HEK293 (cell line): Measurements from ENCODE around the gene EVI2B.

Source experiments
- CTCF ChIA-PET: fragments of 350-600 bp; formaldehyde crosslinking; extraction: SDS; loops from one replicate; lab custom pipeline; 2021; ENCODE audit warnings: antibody characterized with exemption; lab: Yijun Ruan, JAX
- POLR2A ChIA-PET: fragments of 300-600 bp; formaldehyde crosslinking; extraction: SDS; loops from one replicate; lab custom pipeline; 2020; ENCODE audit warnings: antibody characterized with exemption, inconsistent platforms; lab: Yijun Ruan, JAX
- H3K27ac ChIP-seq: fragments of 200-500 bp; sonication (Bioruptor generic); 2 replicates; pipeline ENCODE4 v1.5.1; 2014; ENCODE audit warnings: low read depth, low read length, control low read depth, inconsistent platforms; ENCODE audit errors: extremely low read depth
- H3K36me3 ChIP-seq, 2 experiments: fragments of 200-500 bp in 1 of 2; sonication (Bioruptor generic) in 1 of 2; 1 replicate in 1 of 2; 2 replicates in 1 of 2; pipeline ENCODE4 v1.5.1; 2014 to 2017; ENCODE audit warnings: inconsistent platforms in 2 of 2, low read length in 2 of 2; ENCODE audit not compliant: control insufficient read depth in 2 of 2, insufficient read depth in 1 of 2
- H3K4me1 ChIP-seq: fragments of 200-500 bp; sonication (Bioruptor generic); 2 replicates; pipeline ENCODE4 v1.5.1; 2014; ENCODE audit warnings: mild to moderate bottlenecking, low read length, inconsistent platforms; ENCODE audit not compliant: control insufficient read depth, insufficient read depth
- H3K4me3 ChIP-seq: 2 replicates; pipeline ENCODE4 v1.5.1; 2011; ENCODE audit warnings: low read depth, mild to moderate bottlenecking, control low read depth, low read length, moderate library complexity
- H3K9me3 ChIP-seq: fragments of 200-500 bp; sonication (Bioruptor generic); 2 replicates; pipeline ENCODE4 v1.5.1; 2014; ENCODE audit warnings: low read depth, low read length, inconsistent platforms; ENCODE audit not compliant: control insufficient read depth, insufficient read depth
- EGR2 ChIP-seq: fragments of 450-650 bp; formaldehyde crosslinking; IDR thresholded peaks from 2 replicates; pipeline ENCODE4 v1.5.1; 2016; ENCODE audit warnings: low read depth, missing biosample characterization, missing genetic modification characterization
- GLI2 ChIP-seq: fragments of 450-650 bp; formaldehyde crosslinking; IDR thresholded peaks from 2 replicates; pipeline ENCODE4; 2017; ENCODE audit warnings: missing biosample characterization, missing genetic modification characterization, low read depth, borderline replicate concordance
- OSR2 ChIP-seq: fragments of 450-650 bp; formaldehyde crosslinking; IDR thresholded peaks from 2 replicates; pipeline ENCODE4 v1.5.1; 2016; ENCODE audit warnings: missing biosample characterization, missing genetic modification characterization
- PRDM1 ChIP-seq: fragments of 450-650 bp; formaldehyde crosslinking; IDR thresholded peaks from 2 replicates; pipeline ENCODE4; 2016; ENCODE audit warnings: missing biosample characterization, missing genetic modification characterization
- ZFP3 ChIP-seq: fragments of 450-650 bp; formaldehyde crosslinking; IDR thresholded peaks from 2 replicates; pipeline ENCODE4 v1.5.1; 2016; ENCODE audit warnings: low read depth, missing biosample characterization, missing genetic modification characterization
- ZNF114 ChIP-seq: fragments of 450-650 bp; formaldehyde crosslinking; IDR thresholded peaks from 2 replicates; pipeline ENCODE4 v1.5.0; 2017; ENCODE audit warnings: missing biosample characterization, missing genetic modification characterization
- ZNF19 ChIP-seq: fragments of 450-650 bp; formaldehyde crosslinking; IDR thresholded peaks from 2 replicates; pipeline ENCODE4; 2016; ENCODE audit warnings: missing biosample characterization, missing genetic modification characterization, low read depth
- ZNF37A ChIP-seq: fragments of 450-650 bp; IDR thresholded peaks from 2 replicates; pipeline ENCODE4 v1.5.1; 2018; ENCODE audit warnings: missing biosample characterization, missing genetic modification characterization
- ZNF394 ChIP-seq: fragments of 450-650 bp; formaldehyde crosslinking; IDR thresholded peaks from 2 replicates; pipeline ENCODE4 v1.5.1; 2016; ENCODE audit warnings: missing biosample characterization, missing genetic modification characterization, mild to moderate bottlenecking, moderate library complexity, borderline replicate concordance
- ZNF549 ChIP-seq: fragments of 450-650 bp; IDR thresholded peaks from 2 replicates; pipeline ENCODE4 v1.5.1; 2018; ENCODE audit warnings: missing biosample characterization, missing genetic modification characterization, mild to moderate bottlenecking, inconsistent platforms, moderate library complexity
- ZNF560 ChIP-seq: fragments of 450-650 bp; formaldehyde crosslinking; IDR thresholded peaks from 2 replicates; pipeline ENCODE4 v1.5.1; 2017; ENCODE audit warnings: missing biosample characterization, missing genetic modification characterization, borderline replicate concordance
- ZNF600 ChIP-seq: fragments of 450-650 bp; formaldehyde crosslinking; IDR thresholded peaks from 2 replicates; pipeline ENCODE4 v1.5.1; 2016; ENCODE audit warnings: missing biosample characterization, missing genetic modification characterization
- ZNF623 ChIP-seq: fragments of 450-650 bp; formaldehyde crosslinking; IDR thresholded peaks from 2 replicates; pipeline ENCODE4 v1.5.1; 2016; ENCODE audit warnings: missing biosample characterization, missing genetic modification characterization
- ZNF626 ChIP-seq: fragments of 450-650 bp; sonication (Bioruptor Pico); formaldehyde crosslinking; IDR thresholded peaks from 2 replicates; pipeline ENCODE4 v1.5.1; 2018; ENCODE audit warnings: missing biosample characterization, missing genetic modification characterization, inconsistent platforms
- ZNF660 ChIP-seq: fragments of 450-650 bp; IDR thresholded peaks from 2 replicates; pipeline ENCODE4 v1.5.1; 2018; ENCODE audit warnings: missing biosample characterization, mild to moderate bottlenecking, missing genetic modification characterization
- ZNF777 ChIP-seq: fragments of 450-650 bp; formaldehyde crosslinking; IDR thresholded peaks from 2 replicates; pipeline ENCODE4 v1.5.1; 2017; ENCODE audit warnings: missing biosample characterization, missing genetic modification characterization, borderline replicate concordance
- ZNF830 ChIP-seq: fragments of 450-650 bp; IDR thresholded peaks from 2 replicates; pipeline ENCODE4 v1.5.0; 2018; ENCODE audit warnings: missing biosample characterization, missing genetic modification characterization, low read depth, mild to moderate bottlenecking, moderate library complexity
- TF ChIP-seq, protein P1 (sequence below): fragments of 450-650 bp; formaldehyde crosslinking; IDR thresholded peaks from 2 replicates; pipeline ENCODE4 v1.5.1; 2016; ENCODE audit warnings: missing biosample characterization, missing genetic modification characterization
- TF ChIP-seq, protein P2 (sequence below): fragments of 450-650 bp; IDR thresholded peaks from 2 replicates; pipeline ENCODE4 v1.5.1; 2018; ENCODE audit warnings: missing biosample characterization, missing genetic modification characterization
- TF ChIP-seq, protein P3 (sequence below): fragments of 450-650 bp; formaldehyde crosslinking; IDR thresholded peaks from 2 replicates; pipeline ENCODE4 v1.5.1; 2017; ENCODE audit warnings: missing biosample characterization, mild to moderate bottlenecking, missing genetic modification characterization, moderate library complexity
- TF ChIP-seq, protein P4 (sequence below): fragments of 450-650 bp; formaldehyde crosslinking; IDR thresholded peaks from 2 replicates; pipeline ENCODE4 v1.5.1; 2016; ENCODE audit warnings: missing biosample characterization, missing genetic modification characterization
- TF ChIP-seq, protein P5 (sequence below): fragments of 450-650 bp; formaldehyde crosslinking; IDR thresholded peaks from 2 replicates; pipeline ENCODE4 v1.5.1; 2017; ENCODE audit warnings: missing biosample characterization, missing genetic modification characterization
- TF ChIP-seq, protein P6 (sequence below): fragments of 450-650 bp; formaldehyde crosslinking; IDR thresholded peaks from 2 replicates; pipeline ENCODE4 v1.5.1; 2016; ENCODE audit warnings: missing biosample characterization, missing genetic modification characterization

EVI2B gene

DNA sequence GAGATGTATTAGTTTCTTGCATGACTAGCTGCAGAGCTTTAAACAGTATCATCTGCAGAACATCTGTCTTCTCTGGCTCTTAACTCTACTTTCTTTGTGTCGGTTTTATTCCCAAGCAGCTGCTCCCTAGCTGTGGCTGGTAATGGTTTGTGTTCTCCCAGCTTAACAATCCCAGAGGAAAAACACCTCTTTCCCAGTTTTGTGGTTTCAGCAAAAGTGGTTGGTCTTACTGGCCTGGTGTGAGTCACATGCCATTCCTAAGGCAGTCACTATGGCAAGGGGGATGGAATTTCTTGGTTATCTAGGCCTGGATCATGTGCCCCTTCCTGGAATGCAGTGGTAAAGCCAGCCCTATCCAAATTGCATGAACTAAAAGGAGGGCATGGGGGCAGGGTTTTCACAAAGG lies 44.3 kb downstream of the EVI2B start:
- H3K4me3 ChIP-seq = no peak overlapping the region
- peaks cover 7% of the 10 kb centered on the region for H3K4me1 ChIP-seq
- no peaks in the 10 kb centered on the region for H3K9me3 ChIP-seq
- H3K36me3 ChIP-seq = peaks cover 43 to 57% of the 10 kb centered on the region in 2 experiments
- ChIA-PET CTCF (interaction anchor here (0.6 kb wide), 1 partner anchor 262 kb away, joined by 3 read pairs; no protein-coding TSS in a partner anchor), POLR2A (interaction anchor here (0.6 to 0.9 kb wide), 3 partner anchors 18 to 261 kb away, joined by 3 to 4 read pairs (median 4); no protein-coding TSS in a partner anchor)
- no peak overlapping the region for H3K27ac ChIP-seq
- TF ChIP-seq EGR2 (tag by site-specific recombination) = no peak
- TF ChIP-seq ZNF623 (tag by site-specific recombination) = no peak
- TF ChIP-seq, protein P1, sequence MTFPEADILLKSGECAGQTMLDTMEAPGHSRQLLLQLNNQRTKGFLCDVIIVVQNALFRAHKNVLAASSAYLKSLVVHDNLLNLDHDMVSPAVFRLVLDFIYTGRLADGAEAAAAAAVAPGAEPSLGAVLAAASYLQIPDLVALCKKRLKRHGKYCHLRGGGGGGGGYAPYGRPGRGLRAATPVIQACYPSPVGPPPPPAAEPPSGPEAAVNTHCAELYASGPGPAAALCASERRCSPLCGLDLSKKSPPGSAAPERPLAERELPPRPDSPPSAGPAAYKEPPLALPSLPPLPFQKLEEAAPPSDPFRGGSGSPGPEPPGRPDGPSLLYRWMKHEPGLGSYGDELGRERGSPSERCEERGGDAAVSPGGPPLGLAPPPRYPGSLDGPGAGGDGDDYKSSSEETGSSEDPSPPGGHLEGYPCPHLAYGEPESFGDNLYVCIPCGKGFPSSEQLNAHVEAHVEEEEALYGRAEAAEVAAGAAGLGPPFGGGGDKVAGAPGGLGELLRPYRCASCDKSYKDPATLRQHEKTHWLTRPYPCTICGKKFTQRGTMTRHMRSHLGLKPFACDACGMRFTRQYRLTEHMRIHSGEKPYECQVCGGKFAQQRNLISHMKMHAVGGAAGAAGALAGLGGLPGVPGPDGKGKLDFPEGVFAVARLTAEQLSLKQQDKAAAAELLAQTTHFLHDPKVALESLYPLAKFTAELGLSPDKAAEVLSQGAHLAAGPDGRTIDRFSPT = no peak
- TF ChIP-seq, protein P2, sequence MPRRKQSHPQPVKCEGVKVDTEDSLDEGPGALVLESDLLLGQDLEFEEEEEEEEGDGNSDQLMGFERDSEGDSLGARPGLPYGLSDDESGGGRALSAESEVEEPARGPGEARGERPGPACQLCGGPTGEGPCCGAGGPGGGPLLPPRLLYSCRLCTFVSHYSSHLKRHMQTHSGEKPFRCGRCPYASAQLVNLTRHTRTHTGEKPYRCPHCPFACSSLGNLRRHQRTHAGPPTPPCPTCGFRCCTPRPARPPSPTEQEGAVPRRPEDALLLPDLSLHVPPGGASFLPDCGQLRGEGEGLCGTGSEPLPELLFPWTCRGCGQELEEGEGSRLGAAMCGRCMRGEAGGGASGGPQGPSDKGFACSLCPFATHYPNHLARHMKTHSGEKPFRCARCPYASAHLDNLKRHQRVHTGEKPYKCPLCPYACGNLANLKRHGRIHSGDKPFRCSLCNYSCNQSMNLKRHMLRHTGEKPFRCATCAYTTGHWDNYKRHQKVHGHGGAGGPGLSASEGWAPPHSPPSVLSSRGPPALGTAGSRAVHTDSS (tag by site-specific recombination) = no peak
- TF ChIP-seq ZNF37A (tag by site-specific recombination) = no peak
- TF ChIP-seq, protein P3, sequence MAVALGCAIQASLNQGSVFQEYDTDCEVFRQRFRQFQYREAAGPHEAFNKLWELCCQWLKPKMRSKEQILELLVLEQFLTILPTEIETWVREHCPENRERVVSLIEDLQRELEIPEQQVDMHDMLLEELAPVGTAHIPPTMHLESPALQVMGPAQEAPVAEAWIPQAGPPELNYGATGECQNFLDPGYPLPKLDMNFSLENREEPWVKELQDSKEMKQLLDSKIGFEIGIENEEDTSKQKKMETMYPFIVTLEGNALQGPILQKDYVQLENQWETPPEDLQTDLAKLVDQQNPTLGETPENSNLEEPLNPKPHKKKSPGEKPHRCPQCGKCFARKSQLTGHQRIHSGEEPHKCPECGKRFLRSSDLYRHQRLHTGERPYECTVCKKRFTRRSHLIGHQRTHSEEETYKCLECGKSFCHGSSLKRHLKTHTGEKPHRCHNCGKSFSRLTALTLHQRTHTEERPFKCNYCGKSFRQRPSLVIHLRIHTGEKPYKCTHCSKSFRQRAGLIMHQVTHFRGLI (tag by site-specific recombination) = peak; percentile 24; the same call in 1 of the 2 replicates
- TF ChIP-seq ZNF114 (tag by site-specific recombination) = no peak
- no peak for TF ChIP-seq ZNF549 (tag by site-specific recombination)
- TF ChIP-seq ZNF560 = no peak
- TF ChIP-seq, protein P4, sequence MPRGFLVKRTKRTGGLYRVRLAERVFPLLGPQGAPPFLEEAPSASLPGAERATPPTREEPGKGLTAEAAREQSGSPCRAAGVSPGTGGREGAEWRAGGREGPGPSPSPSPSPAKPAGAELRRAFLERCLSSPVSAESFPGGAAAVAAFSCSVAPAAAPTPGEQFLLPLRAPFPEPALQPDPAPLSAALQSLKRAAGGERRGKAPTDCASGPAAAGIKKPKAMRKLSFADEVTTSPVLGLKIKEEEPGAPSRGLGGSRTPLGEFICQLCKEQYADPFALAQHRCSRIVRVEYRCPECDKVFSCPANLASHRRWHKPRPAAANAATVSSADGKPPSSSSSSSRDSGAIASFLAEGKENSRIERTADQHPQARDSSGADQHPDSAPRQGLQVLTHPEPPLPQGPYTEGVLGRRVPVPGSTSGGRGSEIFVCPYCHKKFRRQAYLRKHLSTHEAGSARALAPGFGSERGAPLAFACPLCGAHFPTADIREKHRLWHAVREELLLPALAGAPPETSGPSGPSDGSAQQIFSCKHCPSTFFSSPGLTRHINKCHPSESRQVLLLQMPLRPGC (tag by site-specific recombination) = no peak
- TF ChIP-seq, protein P5, sequence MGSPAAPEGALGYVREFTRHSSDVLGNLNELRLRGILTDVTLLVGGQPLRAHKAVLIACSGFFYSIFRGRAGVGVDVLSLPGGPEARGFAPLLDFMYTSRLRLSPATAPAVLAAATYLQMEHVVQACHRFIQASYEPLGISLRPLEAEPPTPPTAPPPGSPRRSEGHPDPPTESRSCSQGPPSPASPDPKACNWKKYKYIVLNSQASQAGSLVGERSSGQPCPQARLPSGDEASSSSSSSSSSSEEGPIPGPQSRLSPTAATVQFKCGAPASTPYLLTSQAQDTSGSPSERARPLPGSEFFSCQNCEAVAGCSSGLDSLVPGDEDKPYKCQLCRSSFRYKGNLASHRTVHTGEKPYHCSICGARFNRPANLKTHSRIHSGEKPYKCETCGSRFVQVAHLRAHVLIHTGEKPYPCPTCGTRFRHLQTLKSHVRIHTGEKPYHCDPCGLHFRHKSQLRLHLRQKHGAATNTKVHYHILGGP (tag by site-specific recombination) = peak; percentile 98
- TF ChIP-seq ZNF626 (tag by site-specific recombination) = no peak
- peak; percentile 34; the same call in 1 of the 2 replicates for TF ChIP-seq ZNF600 (tag by site-specific recombination)
- TF ChIP-seq OSR2 (tag by site-specific recombination) = no peak
- TF ChIP-seq ZNF394 (tag by site-specific recombination) = no peak
- TF ChIP-seq GLI2 (tag by site-specific recombination) = no peak
- no peak for TF ChIP-seq ZNF830 (tag by site-specific recombination)
- no peak for TF ChIP-seq ZNF19 (tag by site-specific recombination)
- TF ChIP-seq, protein P6, sequence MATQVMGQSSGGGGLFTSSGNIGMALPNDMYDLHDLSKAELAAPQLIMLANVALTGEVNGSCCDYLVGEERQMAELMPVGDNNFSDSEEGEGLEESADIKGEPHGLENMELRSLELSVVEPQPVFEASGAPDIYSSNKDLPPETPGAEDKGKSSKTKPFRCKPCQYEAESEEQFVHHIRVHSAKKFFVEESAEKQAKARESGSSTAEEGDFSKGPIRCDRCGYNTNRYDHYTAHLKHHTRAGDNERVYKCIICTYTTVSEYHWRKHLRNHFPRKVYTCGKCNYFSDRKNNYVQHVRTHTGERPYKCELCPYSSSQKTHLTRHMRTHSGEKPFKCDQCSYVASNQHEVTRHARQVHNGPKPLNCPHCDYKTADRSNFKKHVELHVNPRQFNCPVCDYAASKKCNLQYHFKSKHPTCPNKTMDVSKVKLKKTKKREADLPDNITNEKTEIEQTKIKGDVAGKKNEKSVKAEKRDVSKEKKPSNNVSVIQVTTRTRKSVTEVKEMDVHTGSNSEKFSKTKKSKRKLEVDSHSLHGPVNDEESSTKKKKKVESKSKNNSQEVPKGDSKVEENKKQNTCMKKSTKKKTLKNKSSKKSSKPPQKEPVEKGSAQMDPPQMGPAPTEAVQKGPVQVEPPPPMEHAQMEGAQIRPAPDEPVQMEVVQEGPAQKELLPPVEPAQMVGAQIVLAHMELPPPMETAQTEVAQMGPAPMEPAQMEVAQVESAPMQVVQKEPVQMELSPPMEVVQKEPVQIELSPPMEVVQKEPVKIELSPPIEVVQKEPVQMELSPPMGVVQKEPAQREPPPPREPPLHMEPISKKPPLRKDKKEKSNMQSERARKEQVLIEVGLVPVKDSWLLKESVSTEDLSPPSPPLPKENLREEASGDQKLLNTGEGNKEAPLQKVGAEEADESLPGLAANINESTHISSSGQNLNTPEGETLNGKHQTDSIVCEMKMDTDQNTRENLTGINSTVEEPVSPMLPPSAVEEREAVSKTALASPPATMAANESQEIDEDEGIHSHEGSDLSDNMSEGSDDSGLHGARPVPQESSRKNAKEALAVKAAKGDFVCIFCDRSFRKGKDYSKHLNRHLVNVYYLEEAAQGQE (tag by site-specific recombination) = no peak
- no peak for TF ChIP-seq ZNF660 (tag by site-specific recombination)
- peak; percentile 79 for TF ChIP-seq PRDM1 (tag by site-specific recombination)
- no peak for TF ChIP-seq ZNF777 (tag by site-specific recombination)
- TF ChIP-seq ZFP3 = no peak
